Cardiac fibroblast (primary cell): ENCODE results near the gene GNAT3.
A peak's percentile ranks its signal among the peaks of the same experiment; 100 is the strongest.

Source experiments
- DNase-seq, 2 donors: peaks; one replicate each; pipeline versions ENCODE4 v3.0.0 to v3.0.0-alpha.2; 2010; ENCODE audit warnings: low read depth in 2 of 2
- H3K4me3 ChIP-seq, 2 donors: replicated peaks in 1 of 2; 1 replicate in 1 of 2; 2 replicates in 1 of 2; pipeline ENCODE4 v1.5.1; 2011; ENCODE audit warnings: low read depth in 2 of 2, low read length in 2 of 2, mild to moderate bottlenecking in 2 of 2, moderate library complexity in 1 of 2
- CTCF ChIP-seq: IDR thresholded peaks from one replicate; pipeline ENCODE4 v1.5.1; 2011; ENCODE audit warnings: low read depth, mild to moderate bottlenecking, low read length, inconsistent platforms

Gene GNAT3

GRCh38 chr7:80511964-80512363, at the start of gene GNAT3:
Gene GNAT3, minus strand, starts transcription at chr7:80512064. Its CDS starts 138 bp downstream, at chr7:80511926.
- no peak within 1 kb of the TSS for H3K4me3 ChIP-seq
- no peak for TF ChIP-seq CTCF
- no peak for DNase-seq

- H3K4me3 ChIP-seq, result no peak overlapping the region
- TF ChIP-seq CTCF, result no peak
- DNase-seq, result no peak
Observed at GRCh38 chr7:80558116-80558515, 46.3 kb upstream of the GNAT3 start.

GRCh38 chr7:80552031-80552694, 40.3 kb upstream of the GNAT3 start:
- no peak overlapping the region for H3K4me3 ChIP-seq
- DNase-seq, result peak in 1 of 2 donors; percentile 45
- TF ChIP-seq CTCF, result no peak

GRCh38 chr7:80550005-80550404, 38.1 kb upstream of the GNAT3 start:
- no peak overlapping the region for H3K4me3 ChIP-seq
- no peak for TF ChIP-seq CTCF
- DNase-seq, result no peak

GRCh38 chr7:80548840-80549530, 37.1 kb upstream of the GNAT3 start:
- peak; percentile 2 to 41 for DNase-seq
- no peak overlapping the region for H3K4me3 ChIP-seq
- no peak for TF ChIP-seq CTCF

GRCh38 chr7:80542398-80542797, 30.5 kb upstream of the GNAT3 start:
- TF ChIP-seq CTCF, result no peak
- peak; percentile 81 to 92 for DNase-seq
- no peak overlapping the region for H3K4me3 ChIP-seq
